Keratinocyte (primary cell): ENCODE measurements around the gene PARN. TPM values are rescaled to one million over a fixed set of nuclear protein-coding genes. Genes with fewer than 3 reads are reported as not detected.

Experiments used
- DNase-seq: peaks from one replicate; pipeline ENCODE4 v3.0.0-alpha.2; 2011; ENCODE audit warnings: low read depth, missing footprints, low spot score
- FAIRE-seq: peaks from 2 replicates; lab custom pipeline; 2011; peaks lifted over from hg19 to GRCh38; lab: Jason Lieb, UNC
- H2AFZ ChIP-seq: 2 replicates; pipeline ENCODE4 v1.6.0; 2012; ENCODE audit warnings: low read length, control low read depth, inconsistent platforms; ENCODE audit not compliant: control insufficient read depth
- H3K27ac ChIP-seq: 2 replicates; pipeline ENCODE4 v1.5.1; 2011; ENCODE audit warnings: low read length; ENCODE audit not compliant: control insufficient read depth, insufficient read depth
- H3K27me3 ChIP-seq: 3 replicates; pipeline ENCODE4 v1.6.0; 2011; ENCODE audit warnings: low read length; ENCODE audit not compliant: control insufficient read depth, insufficient read depth; ENCODE audit errors: extremely low read depth
- H3K36me3 ChIP-seq, 2 experiments: 2 replicates in 1 of 2; 3 replicates in 1 of 2; pipeline ENCODE4 v1.5.1; 2011; ENCODE audit warnings: low read length in 2 of 2, mild to moderate bottlenecking in 1 of 2; ENCODE audit not compliant: control insufficient read depth in 2 of 2, insufficient read depth in 2 of 2; ENCODE audit errors: extremely low read depth in 1 of 2
- H3K4me1 ChIP-seq: 3 replicates; pipeline ENCODE4 v1.5.1; 2011; ENCODE audit warnings: low read length; ENCODE audit not compliant: control insufficient read depth, insufficient read depth; ENCODE audit errors: extremely low read depth
- H3K4me2 ChIP-seq: 3 replicates; pipeline ENCODE4 v1.6.0; 2011; ENCODE audit warnings: low read depth, low read length; ENCODE audit not compliant: control insufficient read depth, insufficient read depth; ENCODE audit errors: extremely low read depth
- H3K4me3 ChIP-seq, 3 experiments: fragments of 200-600 bp in 1 of 3; sonication (generic) in 1 of 3; 2 replicates in 2 of 3; 3 replicates in 1 of 3; pipeline ENCODE4 v1.5.1; 2011 to 2016; ENCODE audit warnings: low read length in 3 of 3, mild to moderate bottlenecking in 3 of 3, control low read depth in 2 of 3, inconsistent platforms in 1 of 3, low read depth in 1 of 3, mixed read lengths in 1 of 3, mixed run types in 1 of 3, moderate library complexity in 1 of 3; ENCODE audit not compliant: control insufficient read depth in 2 of 3, insufficient read depth in 2 of 3; ENCODE audit errors: extremely low read depth in 1 of 3
- H3K79me2 ChIP-seq: 2 replicates; pipeline ENCODE4 v1.6.0; 2012; ENCODE audit warnings: low read length; ENCODE audit not compliant: control insufficient read depth, insufficient read depth
- H3K9ac ChIP-seq: 3 replicates; pipeline ENCODE4 v1.6.0; 2011; ENCODE audit warnings: low read length; ENCODE audit not compliant: control insufficient read depth, insufficient read depth; ENCODE audit errors: extremely low read depth
- H3K9me1 ChIP-seq: 3 replicates; pipeline ENCODE4 v1.6.0; 2011; ENCODE audit warnings: low read length; ENCODE audit not compliant: control insufficient read depth, insufficient read depth; ENCODE audit errors: extremely low read depth
- H3K9me3 ChIP-seq: 2 replicates; pipeline ENCODE4 v1.5.1; 2012; ENCODE audit warnings: low read depth, low read length; ENCODE audit not compliant: control insufficient read depth
- H4K20me1 ChIP-seq: 3 replicates; pipeline ENCODE4 v1.6.0; 2011; ENCODE audit warnings: low read length; ENCODE audit not compliant: control insufficient read depth, insufficient read depth; ENCODE audit errors: extremely low read depth
- CTCF ChIP-seq, 3 experiments: IDR thresholded peaks in 1 of 3; conservative IDR thresholded peaks in 1 of 3; optimal IDR thresholded peaks in 1 of 3; 2 replicates in 2 of 3; 3 replicates in 1 of 3; pipeline versions ENCODE3 to v1.5.1; 2011; ENCODE audit warnings: low read length in 3 of 3, mild to moderate bottlenecking in 3 of 3, moderate library complexity in 2 of 3, control low read depth in 1 of 3, inconsistent platforms in 1 of 3; ENCODE audit not compliant: insufficient read depth in 2 of 3; ENCODE audit errors: extremely low read depth in 1 of 3
- EZH2 ChIP-seq: IDR thresholded peaks from one replicate; pipeline ENCODE4 v1.6.1; 2012; ENCODE audit warnings: inconsistent platforms, mild to moderate bottlenecking, low read length, moderate library complexity
- dilution Hi-C: fragments of 300-500 bp; cut with MboI; formaldehyde crosslinking; loops from one replicate; pipeline ENCODE4 v1.7.0; 2020; ENCODE audit warnings: low sequenced_read_pairs; ENCODE audit not compliant: extremely low pct_ligation_motif_present
- polyA plus RNA-seq, 5 experiments: library from polyadenylated mRNA; depleted of rRNA in 3 of 5; stranded (reverse) in 3 of 5; stranded (forward) in 1 of 5; unstranded in 1 of 5; fragments of >200 nt; gene quantifications; 1 replicate in 1 of 5; 2 replicates in 3 of 5; 3 replicates in 1 of 5; pipeline versions ENCODE4 v1.2.1 to v1.2.3, GENCODE V29; 2011 to 2012; ENCODE audit warnings: missing spikeins in 2 of 5, low read depth in 1 of 5, low replicate concordance in 1 of 5

The PARN gene
- polyA plus RNA-seq, 1 donor (not counting 4 experiments of a cell fraction or from before 2014, with no cell fraction given) = 40.8 TPM

DNA sequence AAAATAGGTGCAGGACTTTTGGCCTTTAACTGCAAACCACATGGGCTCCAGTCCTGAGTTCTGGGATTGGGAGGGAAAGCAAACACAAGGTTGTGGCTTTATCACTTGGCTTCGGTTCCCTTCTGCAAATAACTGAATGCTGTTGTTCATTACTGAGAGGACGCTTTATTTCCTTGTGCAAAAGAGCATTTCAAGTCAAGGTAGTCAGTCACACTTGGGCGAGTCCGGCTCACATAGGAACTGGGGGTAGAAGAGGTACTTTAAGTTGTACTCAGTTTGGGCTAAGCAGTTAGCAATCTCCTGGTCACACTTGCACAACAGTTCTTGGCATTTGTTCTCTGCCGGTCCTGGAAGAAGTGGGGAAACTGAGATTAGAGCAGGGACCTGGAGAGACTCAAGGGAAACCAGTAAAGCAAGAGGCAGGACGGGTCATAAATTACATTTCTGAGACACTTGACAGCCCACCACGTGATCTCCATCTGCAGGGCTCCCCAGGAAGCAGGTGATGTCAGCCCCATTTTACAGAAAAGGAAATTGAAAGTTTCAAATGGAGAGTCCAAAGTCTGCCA lies 42.4 kb upstream of the PARN start:
- dilution Hi-C loops = no loop called here
- Histone ChIP-seq H3K27me3 (no peaks in the 10 kb centered on the region), H3K9ac (no peak overlapping the region), H4K20me1 (no peaks in the 10 kb centered on the region), H3K4me1 (no peaks in the 10 kb centered on the region), H3K9me3 (no peaks in the 10 kb centered on the region), H3K9me1 (no peaks in the 10 kb centered on the region), H3K4me3 (no peak overlapping the region), H3K36me3 (peaks cover 5 to 6% of the 10 kb centered on the region in 2 experiments), H3K27ac (no peak overlapping the region), H3K79me2 (no peaks in the 10 kb centered on the region), H3K4me2 (no peak overlapping the region), H2AFZ (no peak overlapping the region)
- no peak for TF ChIP-seq EZH2
- TF ChIP-seq CTCF (optimal IDR thresholded peaks at IDR 0.05 in 1 of 3, IDR thresholded peaks at IDR 0.05 in 1 of 3, conservative IDR thresholded peaks at IDR 0.05 in 1 of 3; ENCODE audit: extremely low read depth in 1 of 3, insufficient read depth in 2 of 3, low read length in 3 of 3) = no peak
- no peak for FAIRE-seq
- no peak for DNase-seq

DNA sequence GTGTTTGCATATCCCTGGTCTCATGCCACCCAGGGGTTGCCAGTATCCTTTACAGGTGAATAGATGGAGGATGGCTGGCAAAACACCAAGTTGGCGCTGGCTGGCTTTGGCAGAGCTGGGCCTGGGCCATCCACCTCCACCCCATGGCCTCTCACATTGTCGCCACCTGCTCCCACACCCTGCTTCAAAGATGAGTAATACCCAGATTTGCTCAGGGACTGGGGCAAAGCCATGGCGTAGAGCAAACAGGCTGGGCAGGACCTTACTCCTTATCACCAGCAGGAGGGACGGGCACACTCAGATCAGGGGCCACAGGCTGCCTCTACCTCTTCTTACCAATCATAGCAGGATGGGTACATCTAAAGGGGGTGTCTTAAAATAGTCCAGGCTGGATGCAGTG lies 39.7 kb upstream of the PARN start:
- peaks cover 19 to 27% of the 10 kb centered on the region in 2 experiments for H3K36me3 ChIP-seq
- FAIRE-seq (no peak), DNase-seq (no peak)
- no peak overlapping the region for H3K4me2 ChIP-seq
- H3K27ac ChIP-seq = no peak overlapping the region
- H3K27me3 ChIP-seq = no peaks in the 10 kb centered on the region
- no peaks in the 10 kb centered on the region for H3K79me2 ChIP-seq
- H4K20me1 ChIP-seq = no peaks in the 10 kb centered on the region
- H3K9me1 ChIP-seq = no peaks in the 10 kb centered on the region
- no peak overlapping the region for H3K9ac ChIP-seq
- no peaks in the 10 kb centered on the region for H3K4me1 ChIP-seq
- dilution Hi-C loops = no loop called here
- no peaks in the 10 kb centered on the region for H3K9me3 ChIP-seq
- TF ChIP-seq CTCF (optimal IDR thresholded peaks at IDR 0.05 in 1 of 3, IDR thresholded peaks at IDR 0.05 in 1 of 3, conservative IDR thresholded peaks at IDR 0.05 in 1 of 3; ENCODE audit: extremely low read depth in 1 of 3, insufficient read depth in 2 of 3, low read length in 3 of 3) (peak in 1 of 3 experiments; percentile 9), EZH2 (no peak)
- H2AFZ ChIP-seq = no peak overlapping the region
- H3K4me3 ChIP-seq = no peak overlapping the region
